Ascending aorta (tissue), 2 donors: ENCODE measurements around the gene CNIH2. TPM values are rescaled to one million over a fixed set of nuclear protein-coding genes. Genes with fewer than 3 reads are reported as not detected.
A peak's percentile ranks its signal among the peaks of the same experiment; 100 is the strongest.

Experiments
- DNase-seq, 2 donors: peaks; one replicate each; pipeline ENCODE4 v3.0.0-alpha.2; 2019; ENCODE audit warnings: low spot score in 2 of 2
- H3K27ac ChIP-seq, 2 donors: fragments of 200-600 bp; sonication (generic); one replicate each; pipeline ENCODE4 v1.5.1; 2016 to 2017; ENCODE audit warnings: mild to moderate bottlenecking in 1 of 2
- H3K27me3 ChIP-seq: fragments of 200-600 bp; sonication (generic); one replicate; pipeline ENCODE4 v1.5.1; 2017
- H3K36me3 ChIP-seq, 2 donors: fragments of 200-600 bp; sonication (generic); one replicate each; pipeline ENCODE4 v1.5.1; 2016
- H3K4me1 ChIP-seq, 2 donors: fragments of 200-600 bp; sonication (generic); one replicate each; pipeline ENCODE4 v1.5.1; 2016 to 2017; ENCODE audit warnings: mild to moderate bottlenecking in 1 of 2
- H3K4me3 ChIP-seq, 2 donors: fragments of 200-600 bp; sonication (generic); one replicate each; pipeline ENCODE4 v1.5.1; 2016 to 2017; ENCODE audit warnings: mild to moderate bottlenecking in 1 of 2
- H3K9me3 ChIP-seq, 2 donors: fragments of 200-600 bp; sonication (generic); one replicate each; pipeline ENCODE4 v1.5.1; 2016
- CTCF ChIP-seq, 3 experiments: fragments of 200-600 bp in 2 of 3; fragments of 450-650 bp in 1 of 3; sonication (generic) in 2 of 3; IDR thresholded peaks; one replicate each; pipeline ENCODE4 v1.5.1; 2016 to 2019; ENCODE audit warnings: antibody characterized with exemption in 3 of 3, mild to moderate bottlenecking in 1 of 3, moderate library complexity in 1 of 3
- intact Hi-C: fragments of 100-400 bp; cut with DNase I; formaldehyde crosslinking; loops from one replicate; pipeline ENCODE4 v1.15.1; 2023
- total RNA-seq: library from RNA; depleted of rRNA; stranded (reverse); fragments of >200 nt; gene quantifications from one replicate; pipeline ENCODE4 v1.1.0, GENCODE V29; 2016

The CNIH2 gene
- total RNA-seq, 1 donor from 2014 or later, result not detected

DNA sequence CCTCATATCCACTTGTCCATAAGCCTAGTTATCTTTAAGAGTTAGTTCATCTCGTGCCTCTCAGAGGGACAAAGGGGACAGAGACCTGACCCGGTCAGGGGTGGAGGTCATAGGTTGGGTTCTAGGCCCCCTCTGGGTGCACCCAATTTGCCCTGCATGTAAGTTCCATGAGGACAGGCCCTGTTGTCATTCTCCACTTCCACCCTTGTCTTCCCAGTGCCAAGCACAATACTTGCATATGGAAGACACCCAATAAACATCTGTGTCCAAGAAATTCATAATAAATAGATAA, 12.3 kb downstream of the CNIH2 start:
- TF ChIP-seq CTCF (IDR thresholded peaks at IDR 0.05), result no peak
- Histone ChIP-seq H3K9me3 (no peaks in the 10 kb centered on the region), H3K4me1 (peaks cover 8 to 22% of the 10 kb centered on the region in 2 donors), H3K36me3 (peaks cover 0 to 4% of the 10 kb centered on the region in 2 donors), H3K27me3 (peaks cover 8% of the 10 kb centered on the region), H3K4me3 (no peak overlapping the region), H3K27ac (no peak overlapping the region)
- intact Hi-C loops, result no loop called here
- DNase-seq, result no peak

DNA sequence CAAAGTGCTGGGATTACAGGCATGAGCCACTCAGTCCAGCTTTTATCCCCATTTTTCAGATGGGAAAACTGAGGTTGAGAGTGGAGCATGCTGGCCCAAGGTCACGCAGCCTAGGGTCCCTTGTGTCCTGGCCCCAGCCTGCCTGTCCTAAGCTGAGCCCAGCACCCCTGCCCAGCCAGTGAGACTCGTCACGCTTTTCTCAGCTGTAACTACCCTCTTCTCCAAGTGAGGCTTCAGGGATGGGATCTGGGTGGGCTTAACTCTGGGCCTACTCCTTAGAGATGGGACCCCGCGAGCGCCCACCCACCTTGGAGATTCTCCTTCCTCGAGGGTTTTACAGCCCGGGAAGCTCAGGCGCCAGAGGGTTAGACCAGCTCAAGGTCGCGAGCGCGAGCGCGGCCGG, 13.3 kb downstream of the CNIH2 start:
- H3K36me3 ChIP-seq, result no peaks in the 10 kb centered on the region
- no peak overlapping the region for H3K27ac ChIP-seq
- H3K27me3 ChIP-seq, result peaks cover 8% of the 10 kb centered on the region
- no peaks in the 10 kb centered on the region for H3K9me3 ChIP-seq
- peaks cover 8 to 22% of the 10 kb centered on the region in 2 donors for H3K4me1 ChIP-seq
- TF ChIP-seq CTCF (IDR thresholded peaks at IDR 0.05), result no peak
- DNase-seq, result peak in 1 of 2 donors; percentile 65
- intact Hi-C loops, result no loop called here
- peak overlapping the region; percentile 27 to 67 for H3K4me3 ChIP-seq

- Histone ChIP-seq H3K27me3 (peaks cover 8% of the 10 kb centered on the region), H3K4me3 (peak within 1 kb of the TSS; percentile 27 to 67), H3K9me3 (no peaks in the 10 kb centered on the region), H3K4me1 (peaks cover 8 to 22% of the 10 kb centered on the region in 2 donors), H3K36me3 (no peaks in the 10 kb centered on the region), H3K27ac (no peak within 1 kb of the TSS)
- no peak for TF ChIP-seq CTCF (IDR thresholded peaks at IDR 0.05)
- intact Hi-C loops, result no loop called here
- DNase-seq, result peak in 1 of 2 donors; percentile 61
Measured at GRCh38 chr11:66291706-66292542, 13.9 kb downstream of the CNIH2 start, which contains the start of gene TMEM151A. TSS of gene TMEM151A (plus strand) at chr11:66291894. CDS start at chr11:66292014, 120 bp downstream.

DNA sequence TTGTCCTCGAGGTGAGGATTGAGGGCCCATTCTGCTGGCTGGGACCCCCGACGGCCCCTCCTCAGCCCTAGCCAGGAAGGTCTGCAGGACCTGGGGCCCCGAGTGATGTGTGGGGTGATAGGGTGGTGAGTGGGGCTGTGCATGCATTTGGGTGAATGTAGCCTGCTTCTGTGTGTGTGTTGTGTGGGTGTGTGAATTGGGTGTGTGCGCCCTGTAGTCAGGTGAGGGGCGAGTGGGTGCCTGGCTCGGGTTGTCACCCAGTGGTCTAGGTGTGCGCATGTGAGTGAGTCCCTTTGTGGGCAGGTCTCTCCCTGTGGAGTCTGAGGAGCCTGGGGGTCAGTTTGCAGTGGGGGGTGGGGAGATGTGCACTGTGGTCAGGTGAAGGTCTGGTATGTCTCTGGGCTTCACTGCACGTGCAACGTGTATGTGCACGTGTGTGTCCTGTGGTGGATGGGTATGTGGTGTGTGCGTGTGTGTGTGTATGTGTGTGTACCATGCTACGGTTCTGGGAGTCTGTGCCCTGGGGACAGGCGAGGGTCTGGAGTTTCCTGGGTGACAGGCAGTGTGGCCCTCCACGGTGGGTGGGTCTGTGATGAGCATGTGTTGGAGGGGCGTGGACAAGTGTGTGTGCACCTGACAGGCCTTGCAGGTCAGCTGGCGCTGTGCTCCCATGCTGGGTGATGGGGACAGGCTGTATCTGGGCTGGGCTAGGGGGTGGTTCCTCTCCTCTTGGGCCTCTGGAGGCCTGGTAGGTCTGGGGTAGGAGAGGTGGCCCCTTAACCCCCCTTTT, 14.8 kb downstream of the CNIH2 start:
- no peak overlapping the region for H3K4me3 ChIP-seq

DNA sequence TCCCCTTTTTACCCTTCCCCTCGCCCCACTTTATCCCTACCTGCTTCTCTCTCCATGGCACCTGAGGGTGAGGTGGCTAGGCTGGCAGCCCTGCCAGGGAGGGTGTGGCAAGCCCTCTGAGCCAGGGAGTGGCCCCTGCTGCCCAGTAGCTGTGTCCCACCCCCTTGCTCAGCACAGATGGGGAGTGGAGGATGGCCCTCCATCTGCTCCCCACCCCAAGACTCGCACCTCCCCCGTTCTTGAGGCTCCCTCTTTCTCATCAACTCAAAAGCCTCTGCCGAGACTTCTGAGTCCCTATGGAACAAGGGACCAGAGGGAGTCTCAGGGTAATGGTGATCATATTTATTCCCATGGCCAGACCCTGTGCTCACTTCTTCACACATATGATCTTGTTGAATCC, 15.4 kb downstream of the CNIH2 start:
- H3K27ac ChIP-seq, result no peak overlapping the region
- intact Hi-C loops, result no loop called here
- peaks cover 8% of the 10 kb centered on the region for H3K27me3 ChIP-seq
- no peak for DNase-seq
- no peak overlapping the region for H3K4me3 ChIP-seq
- no peaks in the 10 kb centered on the region for H3K36me3 ChIP-seq
- TF ChIP-seq CTCF (IDR thresholded peaks at IDR 0.05), result no peak
- peaks cover 3 to 10% of the 10 kb centered on the region in 2 donors for H3K4me1 ChIP-seq
- H3K9me3 ChIP-seq, result no peaks in the 10 kb centered on the region

More for the DNA sequence above, 14.8 kb downstream of the CNIH2 start:
- Histone ChIP-seq H3K27ac (no peak overlapping the region), H3K36me3 (no peaks in the 10 kb centered on the region), H3K27me3 (peaks cover 8% of the 10 kb centered on the region), H3K4me1 (peaks cover 8 to 16% of the 10 kb centered on the region in 2 donors), H3K9me3 (no peaks in the 10 kb centered on the region)
- DNase-seq, result no peak
- TF ChIP-seq CTCF (IDR thresholded peaks at IDR 0.05), result no peak
- intact Hi-C loops, result no loop called here
